Spleen (tissue), 11 donors: ENCODE results near the gene PPM1M. TPM values are rescaled to one million over a fixed set of nuclear protein-coding genes. Genes with fewer than 3 reads are reported as not detected.
"Not testable (repeated sequence)": the region's sequence is repeated elsewhere in the genome, so short reads cannot be mapped to it uniquely, and the experiment has no call there.

Experiments used
- DNase-seq: peaks from one replicate; pipeline ENCODE4 v3.0.0-alpha.2; 2020
- H3K27ac ChIP-seq, 8 donors: fragments of 200-600 bp; sonication (generic) in 7 of 8; 1 replicate in 4 of 8; 2 replicates in 4 of 8; pipeline versions ENCODE4 v1.5.0 to v1.8.0; 2016 to 2021; ENCODE audit warnings: inconsistent platforms in 4 of 8, mild to moderate bottlenecking in 4 of 8, moderate library complexity in 1 of 8
- H3K27me3 ChIP-seq, 7 donors: fragments of 200-600 bp; sonication (generic) in 6 of 7; replicated peaks in 1 of 7; 1 replicate in 4 of 7; 2 replicates in 3 of 7; pipeline versions ENCODE4 v1.5.0 to v1.8.0; 2016 to 2021; ENCODE audit warnings: inconsistent platforms in 3 of 7, mild to moderate bottlenecking in 1 of 7
- H3K36me3 ChIP-seq, 6 donors: fragments of 200-600 bp; sonication (generic) in 5 of 6; 1 replicate in 4 of 6; 2 replicates in 2 of 6; pipeline versions ENCODE4 v1.5.0 to v1.8.0; 2016 to 2021; ENCODE audit warnings: inconsistent platforms in 2 of 6
- H3K4me1 ChIP-seq, 6 donors: fragments of 200-600 bp; sonication (generic) in 5 of 6; 1 replicate in 3 of 6; 2 replicates in 3 of 6; pipeline versions ENCODE4 v1.5.0 to v1.8.0; 2016 to 2021; ENCODE audit warnings: inconsistent platforms in 3 of 6
- H3K4me3 ChIP-seq, 8 donors: fragments of 200-600 bp; sonication (generic) in 7 of 8; 1 replicate in 4 of 8; 2 replicates in 4 of 8; pipeline versions ENCODE4 v1.5.0 to v1.8.0; 2016 to 2021; ENCODE audit warnings: inconsistent platforms in 4 of 8, mild to moderate bottlenecking in 4 of 8, moderate library complexity in 2 of 8
- H3K9me3 ChIP-seq, 8 donors: fragments of 200-600 bp; sonication (generic) in 7 of 8; 1 replicate in 4 of 8; 2 replicates in 4 of 8; pipeline versions ENCODE4 v1.5.0 to v1.8.0; 2016 to 2021; ENCODE audit warnings: inconsistent platforms in 4 of 8
- POLR2A ChIP-seq, 3 donors: fragments of 450-650 bp; IDR thresholded peaks; one replicate each; pipeline ENCODE4 v1.5.1; 2017; ENCODE audit warnings: antibody characterized with exemption in 3 of 3, mild to moderate bottlenecking in 1 of 3
- POLR2AphosphoS5 ChIP-seq, 3 donors: sonication (generic); formaldehyde crosslinking; IDR thresholded peaks; one replicate each; pipeline ENCODE4 v1.5.1; 2017; ENCODE audit warnings: antibody characterized with exemption in 3 of 3
- WGBS, 5 donors: extraction: QIAGEN DNeasy Blood & Tissue Kit in 3 of 5; methylation state at CpG; one replicate each; pipeline versions ENCODE4 v1.1.5 to v1.1.7; 2013 to 2018; 5-methylcytosine and 5-hydroxymethylcytosine counted together
- intact Hi-C: fragments of 100-400 bp; cut with DNase I; formaldehyde crosslinking; loops from one replicate; pipeline ENCODE4 v1.15.0; 2023; ENCODE audit warnings: low total_unique reads
- polyA plus RNA-seq, 3 donors: library from polyadenylated mRNA; stranded (reverse); fragments of 200-250 nt; gene quantifications; one replicate each; pipeline ENCODE4 v1.2.1, GENCODE V29; 2013
- total RNA-seq, 7 donors: library from RNA; depleted of rRNA in 3 of 7; stranded (reverse); fragments of >200 nt in 3 of 7; fragmentation: NEBNext Ultra II Directional in 4 of 7; extraction: Animal tissue kit (Norgen Biotek cat#: 25700) in 4 of 7; gene quantifications; one replicate each; pipeline versions ENCODE4 v1.1.0 to v1.2.1, GENCODE V29; 2016 to 2021
- TF ChIP-seq, protein P1 (sequence below), 11 experiments: fragments of 200-600 bp in 7 of 11; fragments of 450-650 bp in 4 of 11; sonication (generic) in 4 of 11; IDR thresholded peaks in 8 of 11; conservative IDR thresholded peaks in 3 of 11; 1 replicate in 7 of 11; 2 replicates in 4 of 11; pipeline versions ENCODE4 v1.4.0 to v1.8.0; 2016 to 2021; ENCODE audit warnings: antibody characterized with exemption in 11 of 11, inconsistent platforms in 4 of 11, mild to moderate bottlenecking in 1 of 11
- donor health status: healthy with polysubstance abuse.
- donor health status: DM: no; HTN: no; CAD: no; lungs with moderate emphysema.
- donor health status: DM: no; HTN: no; CAD: no.
- donor health status: Bipolar disorder and iron deficiency.
- donor health status: healthy.
- donor health status: DM: no; HTN: no; CAD: no.
- donor health status: DM: yes; HTN: yes; CAD: no.

PPM1M gene
- total and polyA plus RNA-seq, 10 donors, result 26.3 to 77.8 (median 49.7) TPM

DNA sequence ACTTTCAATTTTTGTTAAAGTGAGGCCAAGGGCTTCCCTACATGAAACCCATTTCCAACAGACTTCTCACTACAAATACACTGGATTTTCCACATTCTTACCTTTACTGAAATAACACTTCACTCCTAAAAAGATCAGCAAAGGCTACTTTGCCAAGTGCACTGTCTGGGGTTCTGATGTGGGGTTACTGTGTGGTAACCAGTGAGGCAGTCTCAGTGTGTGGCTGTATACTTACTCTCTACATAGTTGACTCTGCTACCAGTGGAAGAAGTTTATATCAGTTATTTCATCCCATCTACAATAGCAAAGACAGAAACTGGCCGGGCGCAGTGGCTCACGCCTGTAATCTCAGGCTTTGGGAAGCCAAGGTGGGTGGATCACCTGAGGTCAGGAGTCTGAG, 27.3 kb downstream of the PPM1M start:
- 61 to 93% (median 90%) methylated on average over 3 of the region's 3 CpGs for WGBS, 5 donors

GRCh38 chr3:52274781-52275180, 29.2 kb downstream of the PPM1M start:
- H3K9me3 ChIP-seq, H3K27me3 ChIP-seq: not testable (repeated sequence)
- peaks cover 0 to 53% (median 19%) of the 10 kb centered on the region in 6 donors for H3K36me3 ChIP-seq
- H3K27ac ChIP-seq, result peak overlapping the region in 3 of 8 donors; percentile 98 to 99 (median 99)
- DNase-seq, result peak; percentile 66
- 84 to 91% (median 87%) methylated on average over 18 of the region's 18 CpGs for WGBS, 5 donors
- peak overlapping the region in 2 of 8 donors; percentile 83 to 95 for H3K4me3 ChIP-seq
- H3K4me1 ChIP-seq, result peaks cover 75 to 90% (median 85%) of the 10 kb centered on the region in 6 donors
- intact Hi-C loops, result loop anchor here (5.0 kb wide), 1 partner anchor 37 kb away; the partner anchor contains the start of gene TWF2

More for the DNA sequence above, 27.3 kb downstream of the PPM1M start:
- peak overlapping the region in 6 of 8 donors; percentile 17 to 99 (median 84) for H3K27ac ChIP-seq
- H3K9me3 ChIP-seq, result no peaks in the 10 kb centered on the region
- intact Hi-C loops, result no loop called here
- DNase-seq, result no peak
- no peak overlapping the region for H3K4me3 ChIP-seq
- no peaks in the 10 kb centered on the region for H3K27me3 ChIP-seq
- peaks cover 86 to 100% (median 95%) of the 10 kb centered on the region in 6 donors for H3K4me1 ChIP-seq
- peaks cover 0 to 72% (median 34%) of the 10 kb centered on the region in 6 donors for H3K36me3 ChIP-seq
- TF ChIP-seq, protein P1, sequence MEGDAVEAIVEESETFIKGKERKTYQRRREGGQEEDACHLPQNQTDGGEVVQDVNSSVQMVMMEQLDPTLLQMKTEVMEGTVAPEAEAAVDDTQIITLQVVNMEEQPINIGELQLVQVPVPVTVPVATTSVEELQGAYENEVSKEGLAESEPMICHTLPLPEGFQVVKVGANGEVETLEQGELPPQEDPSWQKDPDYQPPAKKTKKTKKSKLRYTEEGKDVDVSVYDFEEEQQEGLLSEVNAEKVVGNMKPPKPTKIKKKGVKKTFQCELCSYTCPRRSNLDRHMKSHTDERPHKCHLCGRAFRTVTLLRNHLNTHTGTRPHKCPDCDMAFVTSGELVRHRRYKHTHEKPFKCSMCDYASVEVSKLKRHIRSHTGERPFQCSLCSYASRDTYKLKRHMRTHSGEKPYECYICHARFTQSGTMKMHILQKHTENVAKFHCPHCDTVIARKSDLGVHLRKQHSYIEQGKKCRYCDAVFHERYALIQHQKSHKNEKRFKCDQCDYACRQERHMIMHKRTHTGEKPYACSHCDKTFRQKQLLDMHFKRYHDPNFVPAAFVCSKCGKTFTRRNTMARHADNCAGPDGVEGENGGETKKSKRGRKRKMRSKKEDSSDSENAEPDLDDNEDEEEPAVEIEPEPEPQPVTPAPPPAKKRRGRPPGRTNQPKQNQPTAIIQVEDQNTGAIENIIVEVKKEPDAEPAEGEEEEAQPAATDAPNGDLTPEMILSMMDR (IDR thresholded peaks at IDR 0.05 in 8 of 11, conservative IDR thresholded peaks at IDR 0.05 in 3 of 11), result no peak
- TF ChIP-seq POLR2A (IDR thresholded peaks at IDR 0.05) (no peak), POLR2AphosphoS5 (IDR thresholded peaks at IDR 0.05) (no peak)

DNA sequence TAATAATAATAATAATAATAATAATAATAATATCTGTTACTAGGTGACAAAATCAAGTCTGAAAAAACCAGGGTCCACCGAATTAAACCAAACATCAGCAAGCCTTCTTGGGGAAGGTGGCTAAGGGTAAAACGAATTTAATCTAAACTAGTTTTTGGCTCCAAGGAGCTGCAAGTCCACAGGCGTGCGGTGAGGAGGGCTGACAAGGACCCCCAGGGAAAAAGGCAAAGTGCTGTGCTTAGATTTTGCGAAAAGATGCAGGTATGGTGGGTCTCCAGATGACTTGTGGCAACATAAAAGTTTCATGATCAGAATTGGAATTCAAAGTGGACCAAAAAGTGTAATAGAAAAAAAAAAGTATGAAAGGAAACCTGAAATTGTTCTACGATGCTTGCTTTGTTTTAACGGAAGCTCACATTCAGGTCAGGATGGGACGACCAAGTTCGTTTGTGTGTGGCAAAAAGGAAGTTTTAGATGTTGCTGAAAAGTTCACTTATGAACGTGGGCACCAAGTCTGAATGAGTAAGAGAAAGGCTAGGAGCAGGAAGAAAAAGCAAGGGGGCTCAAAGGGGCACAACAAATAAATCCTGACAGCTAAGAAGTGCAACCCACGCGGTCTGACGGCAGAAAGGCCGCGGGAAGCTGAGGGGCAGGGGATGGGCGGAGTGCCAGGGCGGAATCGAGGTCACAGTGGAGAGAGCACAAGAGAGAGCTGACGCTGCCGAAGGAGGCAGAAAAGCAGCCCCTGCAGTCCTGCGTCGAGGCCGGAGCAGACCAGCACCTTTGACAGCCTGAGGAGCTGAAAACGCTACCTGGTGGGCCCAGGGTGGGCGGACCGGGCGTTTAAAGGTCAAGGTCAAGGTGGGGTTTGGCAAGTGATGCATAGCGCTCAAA, 31.8 kb downstream of the PPM1M start:
- peak overlapping the region; percentile 66 to 95 (median 82) for H3K4me3 ChIP-seq
- H3K9me3 ChIP-seq, result no peaks in the 10 kb centered on the region
- peak overlapping the region; percentile 94 to 99 (median 98) for H3K27ac ChIP-seq
- TF ChIP-seq POLR2A (IDR thresholded peaks at IDR 0.05) (peak in 1 of 3 donors; percentile 35), POLR2AphosphoS5 (IDR thresholded peaks at IDR 0.05) (peak; percentile 85 to 93 (median 87))
- TF ChIP-seq, protein P1 (IDR thresholded peaks at IDR 0.05 in 8 of 11, conservative IDR thresholded peaks at IDR 0.05 in 3 of 11), result no peak
- WGBS, 5 donors, result 2% methylated on average over 28 of the region's 28 CpGs
- peak; percentile 93 for DNase-seq
- intact Hi-C loops, result loop anchor here (5.0 kb wide), 1 partner anchor 40 kb away; the partner anchor contains the start of gene TWF2
- H3K27me3 ChIP-seq, result no peaks in the 10 kb centered on the region
- peaks cover 51 to 89% (median 72%) of the 10 kb centered on the region in 6 donors for H3K4me1 ChIP-seq
- peaks cover 0 to 35% (median 16%) of the 10 kb centered on the region in 6 donors for H3K36me3 ChIP-seq

GRCh38 chr3:52277972-52278509, 32.5 kb downstream of the PPM1M start:
- 0 to 1% (median 0%) methylated on average over 36 to 54 of the region's 54 CpGs for WGBS, 5 donors
- Histone ChIP-seq H3K9me3 (no peaks in the 10 kb centered on the region), H3K27ac (peak overlapping the region; percentile 94 to 99 (median 98)), H3K4me1 (peaks cover 43 to 89% (median 71%) of the 10 kb centered on the region in 6 donors), H3K4me3 (peak overlapping the region; percentile 66 to 95 (median 82)), H3K36me3 (peaks cover 0 to 28% (median 12%) of the 10 kb centered on the region in 6 donors), H3K27me3 (no peaks in the 10 kb centered on the region)
- peak; percentile 94 for DNase-seq
- intact Hi-C loops, result loop anchor here (5.0 kb wide), 1 partner anchor 41 kb away; the partner anchor contains the start of gene TWF2
- TF ChIP-seq, protein P1 (IDR thresholded peaks at IDR 0.05 in 8 of 11, conservative IDR thresholded peaks at IDR 0.05 in 3 of 11), result peak in 9 of 11 experiments; percentile 15 to 54 (median 47)
- TF ChIP-seq POLR2A (IDR thresholded peaks at IDR 0.05), result no peak
- TF ChIP-seq POLR2AphosphoS5 (IDR thresholded peaks at IDR 0.05), result no peak
